ENCODE results near the gene DYNLL2.

DNA sequence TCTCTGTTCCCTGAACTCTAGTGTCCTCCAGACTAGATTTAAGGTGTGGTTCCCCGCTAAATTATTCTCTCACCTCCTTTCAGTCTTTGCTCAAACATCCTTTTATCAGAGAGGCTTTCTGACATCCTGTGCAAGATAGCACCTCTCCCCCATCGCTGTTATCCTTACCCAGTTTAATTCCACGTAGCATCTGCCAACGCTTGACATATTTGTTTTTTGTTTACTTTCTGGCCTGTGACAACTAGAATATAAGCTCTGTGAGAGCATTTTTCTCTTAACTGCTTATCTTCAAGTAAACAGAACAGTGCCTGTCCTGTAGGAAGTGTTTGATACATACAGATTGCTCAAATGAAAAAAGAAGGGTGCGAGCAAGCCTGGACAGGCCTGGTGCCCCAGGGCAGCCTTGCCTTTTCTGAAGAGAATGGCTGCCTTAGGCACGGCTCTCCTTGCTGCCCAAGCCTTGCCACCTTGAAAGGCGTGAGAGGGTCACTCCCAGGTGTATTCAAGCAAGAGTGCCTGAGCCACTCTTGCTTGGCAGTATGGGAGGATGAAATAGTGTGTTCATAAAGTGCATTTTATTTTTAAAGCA is 9.7 kb downstream of the DYNLL2 start:
- TF ChIP-seq, protein P1, sequence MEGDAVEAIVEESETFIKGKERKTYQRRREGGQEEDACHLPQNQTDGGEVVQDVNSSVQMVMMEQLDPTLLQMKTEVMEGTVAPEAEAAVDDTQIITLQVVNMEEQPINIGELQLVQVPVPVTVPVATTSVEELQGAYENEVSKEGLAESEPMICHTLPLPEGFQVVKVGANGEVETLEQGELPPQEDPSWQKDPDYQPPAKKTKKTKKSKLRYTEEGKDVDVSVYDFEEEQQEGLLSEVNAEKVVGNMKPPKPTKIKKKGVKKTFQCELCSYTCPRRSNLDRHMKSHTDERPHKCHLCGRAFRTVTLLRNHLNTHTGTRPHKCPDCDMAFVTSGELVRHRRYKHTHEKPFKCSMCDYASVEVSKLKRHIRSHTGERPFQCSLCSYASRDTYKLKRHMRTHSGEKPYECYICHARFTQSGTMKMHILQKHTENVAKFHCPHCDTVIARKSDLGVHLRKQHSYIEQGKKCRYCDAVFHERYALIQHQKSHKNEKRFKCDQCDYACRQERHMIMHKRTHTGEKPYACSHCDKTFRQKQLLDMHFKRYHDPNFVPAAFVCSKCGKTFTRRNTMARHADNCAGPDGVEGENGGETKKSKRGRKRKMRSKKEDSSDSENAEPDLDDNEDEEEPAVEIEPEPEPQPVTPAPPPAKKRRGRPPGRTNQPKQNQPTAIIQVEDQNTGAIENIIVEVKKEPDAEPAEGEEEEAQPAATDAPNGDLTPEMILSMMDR (IDR thresholded peaks at IDR 0.05), result no peak
- TF ChIP-seq POLR2A (IDR thresholded peaks at IDR 0.05), result no peak

Data from heart left ventricle (tissue), 13 donors.